HepG2 (cell line): ENCODE measurements around the gene KANTR. TPM values are rescaled to one million over a fixed set of nuclear protein-coding genes. Genes with fewer than 3 reads are reported as not detected.

Experiments
- BRF2 ChIP-seq: sonication (generic); formaldehyde crosslinking; IDR thresholded peaks from 2 replicates; pipeline ENCODE4 v1.8.1; 2022; ENCODE audit warnings: mild to moderate bottlenecking, missing genetic modification reagents
- CAMTA2 ChIP-seq: sonication (generic); formaldehyde crosslinking; IDR thresholded peaks from 2 replicates; pipeline ENCODE4 v1.4.0; 2020; ENCODE audit warnings: mild to moderate bottlenecking, missing genetic modification reagents, borderline replicate concordance
- FUBP1 ChIP-seq: sonication (generic); formaldehyde crosslinking; IDR thresholded peaks from 2 replicates; pipeline ENCODE4 v1.5.1; 2020; ENCODE audit warnings: missing genetic modification reagents, mild to moderate bottlenecking, borderline replicate concordance
- GFI1 ChIP-seq: sonication (generic); formaldehyde crosslinking; IDR thresholded peaks from 2 replicates; pipeline ENCODE4 v1.5.0; 2020; ENCODE audit warnings: missing genetic modification reagents, mild to moderate bottlenecking, borderline replicate concordance
- MAFK ChIP-seq, 2 experiments: IDR thresholded peaks in 1 of 2; conservative IDR thresholded peaks in 1 of 2; 2 replicates each; pipeline ENCODE4 v1.6.1; 2011; ENCODE audit warnings: improper control_type of control experiment in 2 of 2, low read length in 2 of 2
- NR1H2 ChIP-seq: sonication (generic); formaldehyde crosslinking; IDR thresholded peaks from 2 replicates; pipeline ENCODE4 v1.8.1; 2022; ENCODE audit warnings: low read depth, missing genetic modification reagents, borderline replicate concordance
- RNF2 ChIP-seq: fragments of 450-650 bp; conservative IDR thresholded peaks from 2 replicates; pipeline ENCODE4 v1.6.1; 2016; ENCODE audit warnings: low read depth
- SIN3A ChIP-seq: IDR thresholded peaks from 2 replicates; pipeline ENCODE4 v1.6.1; 2011; ENCODE audit warnings: low read depth, mild to moderate bottlenecking, control low read depth, low read length, borderline replicate concordance
- THAP9 ChIP-seq: sonication (generic); formaldehyde crosslinking; IDR thresholded peaks from 2 replicates; pipeline ENCODE4; 2020; ENCODE audit warnings: missing genetic modification reagents, mild to moderate bottlenecking, borderline replicate concordance
- TOE1 ChIP-seq: sonication (generic); formaldehyde crosslinking; IDR thresholded peaks from 2 replicates; pipeline ENCODE4 v1.4.0; 2020; ENCODE audit warnings: mild to moderate bottlenecking, missing genetic modification reagents
- ZBTB33 ChIP-seq: sonication (generic); formaldehyde crosslinking; IDR thresholded peaks from 2 replicates; pipeline ENCODE4 v1.4.0; 2020; ENCODE audit warnings: missing genetic modification reagents
- ZNF710 ChIP-seq: sonication (generic); formaldehyde crosslinking; IDR thresholded peaks from 2 replicates; pipeline ENCODE4 v1.5.0; 2020; ENCODE audit warnings: mild to moderate bottlenecking, missing genetic modification reagents, borderline replicate concordance
- ZNF775 ChIP-seq: sonication (generic); formaldehyde crosslinking; IDR thresholded peaks from 2 replicates; pipeline ENCODE4 v1.4.0; 2020; ENCODE audit warnings: missing genetic modification reagents, mild to moderate bottlenecking, moderate library complexity, borderline replicate concordance
- ZNF776 ChIP-seq: sonication (generic); formaldehyde crosslinking; IDR thresholded peaks from 2 replicates; pipeline ENCODE4 v1.4.0; 2020; ENCODE audit warnings: mild to moderate bottlenecking, missing genetic modification reagents
- ZUFSP ChIP-seq: sonication (generic); formaldehyde crosslinking; IDR thresholded peaks from 2 replicates; pipeline ENCODE4 v1.9.0; 2021; ENCODE audit warnings: missing genetic modification reagents, mild to moderate bottlenecking, borderline replicate concordance
- polyA plus RNA-seq, 8 experiments: library from polyadenylated mRNA; depleted of rRNA in 3 of 8; stranded (reverse) in 7 of 8; unstranded in 1 of 8; fragments of >200 nt; fragmentation: Illumina TruSeq in 4 of 8; extraction: Trizol in 4 of 8; gene quantifications; 2 replicates each; pipeline versions ENCODE4 v1.2.1 to v1.2.3, GENCODE V29; 2011 to 2016; ENCODE audit warnings: low read depth in 4 of 8, missing spikeins in 1 of 8, mixed read lengths in 1 of 8; ENCODE audit not compliant: insufficient read depth in 1 of 8
- total RNA-seq, 5 experiments: library from RNA; depleted of rRNA; stranded (reverse); fragments of >200 nt; fragmentation: Illumina TruSeq; extraction: Trizol; gene quantifications; 2 replicates each; pipeline ENCODE4 v1.2.3, GENCODE V29; 2016; ENCODE audit warnings: low read depth in 1 of 5

The KANTR gene
- total and polyA plus RNA-seq, 2 of the 13 experiments (the other 11 are each of a cell fraction or from before 2014, with no cell fraction given): 4.4 to 9.0 TPM

- TF ChIP-seq BRF2 (CRISPR knock-in tag) (no peak), ZNF776 (CRISPR knock-in tag) (peak; percentile 65; the same call in 1 of the 2 replicates), TOE1 (CRISPR knock-in tag) (no peak), ZUFSP (CRISPR knock-in tag) (no peak), FUBP1 (CRISPR knock-in tag) (no peak), ZNF775 (CRISPR knock-in tag) (no peak), NR1H2 (CRISPR knock-in tag) (no peak), GFI1 (no peak), ZBTB33 (CRISPR knock-in tag) (no peak), ZNF710 (peak; percentile 66; the same call in 1 of the 2 replicates), RNF2 (no peak), SIN3A (peak; percentile 81; the same call in 1 of the 2 replicates), THAP9 (no peak), CAMTA2 (CRISPR knock-in tag) (no peak), MAFK (conservative IDR thresholded peaks at IDR 0.05 in 1 of 2, IDR thresholded peaks at IDR 0.05 in 1 of 2; ENCODE audit: low read length in 2 of 2) (no peak)
Measured at GRCh38 chrX:53081925-53082772, 11.8 kb upstream of the KANTR start, which contains the start of gene TSPYL2 (continued).
